Measurements from ENCODE around the gene ACER2. TPM values are rescaled to one million over a fixed set of nuclear protein-coding genes. Genes with fewer than 3 reads are reported as not detected.

ACER2 gene
- total RNA-seq, 1 donor from 2014 or later: 30.5 TPM

Other genes starting within 250 kb of the ACER2 start
- gene DENND4C, start 178.3 kb upstream of the ACER2 start, total RNA-seq (ENCODE audit: unreplicated experiment): 34.5 TPM
- 798 TPM for gene RPS6, start 28.8 kb upstream of the ACER2 start, total RNA-seq (ENCODE audit: unreplicated experiment)

Data from glutamatergic neuron (in vitro differentiated cells).